Measurements from ENCODE around the gene CRHR2. TPM values are rescaled to one million over a fixed set of nuclear protein-coding genes. Genes with fewer than 3 reads are reported as not detected.
A peak's percentile ranks its signal among the peaks of the same experiment; 100 is the strongest.

The CRHR2 gene
- total RNA-seq, 1 experiment from 2014 or later, result 0.22 TPM

- no peak for TF ChIP-seq AR (CRISPR knock-in tag; IDR thresholded peaks at IDR 0.05)
- no peak for TF ChIP-seq PRRX2 (CRISPR knock-in tag; IDR thresholded peaks at IDR 0.05)
- no peak for TF ChIP-seq SMAD4 (CRISPR knock-in tag; IDR thresholded peaks at IDR 0.05)
- TF ChIP-seq ESRRA (CRISPR knock-in tag; IDR thresholded peaks at IDR 0.05; ENCODE audit: borderline replicate concordance), result no peak
These were observed 18.7 kb upstream of the CRHR2 start (continued) for GRCh38 chr7:30700941-30701340.

- no peak overlapping the region for H3K27ac Mint-ChIP-seq
- peaks cover 5% of the 10 kb centered on the region for H3K27me3 Mint-ChIP-seq (ENCODE audit: low read depth)
- DNase-seq (ENCODE audit: low spot score), result peak; percentile 55
- ChIA-PET CTCF (interaction anchor here (0.7 to 9.0 kb wide), 12 partner anchors 9 to 238 kb away, joined by 3 to 57 read pairs (median 6); partner anchors contain the start of gene CRHR2), POLR2A (no interaction called here)
- no peak overlapping the region for H3K4me3 Mint-ChIP-seq
- TF ChIP-seq ZNF317 (CRISPR knock-in tag; IDR thresholded peaks at IDR 0.05; ENCODE audit: borderline replicate concordance, low read depth) (0 out of 2 replicates have a peak, but pooled peaks have one; percentile 21), CDX4 (CRISPR knock-in tag; IDR thresholded peaks at IDR 0.05; ENCODE audit: borderline replicate concordance) (no peak)
- ATAC-seq, result peak; percentile 78
- no peaks in the 10 kb centered on the region for H3K36me3 Mint-ChIP-seq
- H3K4me1 Mint-ChIP-seq, result peaks cover 31% of the 10 kb centered on the region
- no peaks in the 10 kb centered on the region for H3K9me3 Mint-ChIP-seq
These were observed 17.6 kb upstream of the CRHR2 start for GRCh38 chr7:30699706-30700495.

- H3K27ac Mint-ChIP-seq, result no peak overlapping the region
- no peaks in the 10 kb centered on the region for H3K9me3 Mint-ChIP-seq
- peaks cover 38% of the 10 kb centered on the region for H3K4me1 Mint-ChIP-seq
- ChIA-PET POLR2A (no interaction called here), CTCF (interaction anchor here (0.8 to 9.0 kb wide), 11 partner anchors 10 to 202 kb away, joined by 3 to 57 read pairs (median 4); partner anchors contain the start of gene CRHR2)
- DNase-seq (ENCODE audit: low spot score) (no peak), ATAC-seq (no peak)
- H3K36me3 Mint-ChIP-seq, result no peaks in the 10 kb centered on the region
- peaks cover 5% of the 10 kb centered on the region for H3K27me3 Mint-ChIP-seq (ENCODE audit: low read depth)
- H3K4me3 Mint-ChIP-seq, result no peak overlapping the region
- TF ChIP-seq AR (CRISPR knock-in tag; IDR thresholded peaks at IDR 0.05) (no peak), ZBTB21 (CRISPR knock-in tag; IDR thresholded peaks at IDR 0.05; ENCODE audit: borderline replicate concordance) (no peak), ZSCAN18 (CRISPR knock-in tag; IDR thresholded peaks at IDR 0.05) (no peak), PRDM15 (CRISPR knock-in tag; IDR thresholded peaks at IDR 0.05) (no peak), ELF4 (CRISPR knock-in tag; IDR thresholded peaks at IDR 0.05; ENCODE audit: low read depth) (no peak), MXD4 (CRISPR knock-in tag; IDR thresholded peaks at IDR 0.05; ENCODE audit: borderline replicate concordance) (no peak), CBFB (CRISPR knock-in tag; IDR thresholded peaks at IDR 0.05; ENCODE audit: low read depth) (no peak), E2F4 (CRISPR knock-in tag; IDR thresholded peaks at IDR 0.05; ENCODE audit: borderline replicate concordance, low read depth) (no peak), MLX (CRISPR knock-in tag; IDR thresholded peaks at IDR 0.05) (no peak), PRRX2 (CRISPR knock-in tag; IDR thresholded peaks at IDR 0.05) (no peak), ATF2 (CRISPR knock-in tag; IDR thresholded peaks at IDR 0.05; ENCODE audit: borderline replicate concordance, low read depth) (no peak)
These were observed 16.2 kb upstream of the CRHR2 start for GRCh38 chr7:30698481-30698880.
